Measurements from ENCODE around the gene TACC2.

DNA sequence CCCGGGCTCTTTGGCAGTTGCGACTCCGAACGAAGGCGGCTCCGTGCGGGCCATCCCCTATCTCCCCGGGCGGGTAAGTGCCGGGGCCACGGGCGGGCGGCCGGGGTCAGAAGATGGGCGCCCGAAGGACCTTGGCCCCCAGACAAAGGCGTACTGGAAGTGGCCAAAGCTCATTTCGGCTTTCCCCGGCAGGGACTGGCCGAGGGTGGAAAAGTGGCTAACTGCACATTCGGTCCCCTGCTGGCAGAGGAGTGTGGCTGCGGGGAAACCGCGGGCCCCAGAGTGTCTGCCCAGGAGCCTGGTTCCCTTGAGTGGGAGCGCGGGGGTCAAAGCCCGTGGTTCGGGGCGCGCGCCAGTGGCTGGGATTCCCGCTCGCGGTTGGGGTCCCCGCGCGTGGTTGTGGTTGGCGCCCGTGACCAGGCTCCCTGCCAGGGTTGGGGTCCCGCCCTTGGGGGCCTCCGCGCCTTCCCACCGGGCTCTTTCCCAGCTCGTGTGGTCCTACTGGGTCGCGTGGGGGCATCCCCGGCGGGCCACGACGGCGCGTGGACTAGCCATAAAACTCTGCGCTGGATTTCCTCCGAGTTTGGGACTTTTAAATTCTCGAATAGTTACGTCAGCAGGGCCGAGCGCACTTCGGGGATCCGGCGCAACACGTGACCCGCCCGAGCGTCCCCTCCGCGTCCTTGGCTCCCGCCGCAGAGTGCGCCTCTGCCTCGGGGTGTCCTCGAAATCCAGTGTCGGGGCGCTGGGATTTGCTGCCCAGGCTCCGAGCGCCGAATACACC is 124.4 kb downstream of the TACC2 start:
- TF ChIP-seq, protein P1, sequence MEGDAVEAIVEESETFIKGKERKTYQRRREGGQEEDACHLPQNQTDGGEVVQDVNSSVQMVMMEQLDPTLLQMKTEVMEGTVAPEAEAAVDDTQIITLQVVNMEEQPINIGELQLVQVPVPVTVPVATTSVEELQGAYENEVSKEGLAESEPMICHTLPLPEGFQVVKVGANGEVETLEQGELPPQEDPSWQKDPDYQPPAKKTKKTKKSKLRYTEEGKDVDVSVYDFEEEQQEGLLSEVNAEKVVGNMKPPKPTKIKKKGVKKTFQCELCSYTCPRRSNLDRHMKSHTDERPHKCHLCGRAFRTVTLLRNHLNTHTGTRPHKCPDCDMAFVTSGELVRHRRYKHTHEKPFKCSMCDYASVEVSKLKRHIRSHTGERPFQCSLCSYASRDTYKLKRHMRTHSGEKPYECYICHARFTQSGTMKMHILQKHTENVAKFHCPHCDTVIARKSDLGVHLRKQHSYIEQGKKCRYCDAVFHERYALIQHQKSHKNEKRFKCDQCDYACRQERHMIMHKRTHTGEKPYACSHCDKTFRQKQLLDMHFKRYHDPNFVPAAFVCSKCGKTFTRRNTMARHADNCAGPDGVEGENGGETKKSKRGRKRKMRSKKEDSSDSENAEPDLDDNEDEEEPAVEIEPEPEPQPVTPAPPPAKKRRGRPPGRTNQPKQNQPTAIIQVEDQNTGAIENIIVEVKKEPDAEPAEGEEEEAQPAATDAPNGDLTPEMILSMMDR (IDR thresholded peaks at IDR 0.05): peak; percentile 28 to 73 (median 70)
- TF ChIP-seq POLR2A (IDR thresholded peaks at IDR 0.05): peak; percentile 58
- peak; percentile 82 to 93 (median 84) for TF ChIP-seq POLR2AphosphoS5 (IDR thresholded peaks at IDR 0.05)
